Erythroblast (primary cell): Measurements from ENCODE around the gene ZNF492.

Experiments used
- DNase-seq, 2 experiments: peaks; one replicate each; lab custom pipeline; 2025; lab: John Stamatoyannopoulos, UW
- GATA1 ChIP-seq: IDR thresholded peaks from 2 replicates; pipeline ENCODE4 v1.6.1; 2011; ENCODE audit warnings: low read depth, mild to moderate bottlenecking, control low read depth, low read length, moderate library complexity
- POLR2A ChIP-seq: IDR thresholded peaks from 2 replicates; pipeline ENCODE4 v1.6.1; 2011; ENCODE audit warnings: mild to moderate bottlenecking, low read length

ZNF492 gene

GRCh38 chr19:22633706-22634449 lies at the start of gene ZNF492:
Gene ZNF492 (plus strand): TSS chr19:22634324. CDS start chr19:22653400, 19,076 bp downstream.
- DNase-seq, result peak; percentile 18 to 19

- TF ChIP-seq POLR2A, result no peak
- no peak for TF ChIP-seq GATA1
- no peak for DNase-seq
Measured at GRCh38 chr19:22595422-22595821, 38.7 kb upstream of the ZNF492 start.

- DNase-seq, result no peak
- TF ChIP-seq POLR2A (no peak), GATA1 (no peak)
Measured at GRCh38 chr19:22595918-22596341, 38.2 kb upstream of the ZNF492 start.

- TF ChIP-seq POLR2A, result no peak
- TF ChIP-seq GATA1, result no peak
- DNase-seq, result no peak
Measured at GRCh38 chr19:22600690-22601648, 33.2 kb upstream of the ZNF492 start.

- DNase-seq, result no peak
- TF ChIP-seq POLR2A, result no peak
- TF ChIP-seq GATA1, result no peak
Measured at GRCh38 chr19:22601906-22602630, 32.1 kb upstream of the ZNF492 start.

- no peak for DNase-seq
- TF ChIP-seq POLR2A (no peak), GATA1 (no peak)
Measured at GRCh38 chr19:22602631-22603272, 31.4 kb upstream of the ZNF492 start.

- TF ChIP-seq POLR2A (no peak), GATA1 (no peak)
- DNase-seq, result no peak
Measured at GRCh38 chr19:22603518-22604440, 30.3 kb upstream of the ZNF492 start.

- DNase-seq, result no peak
- no peak for TF ChIP-seq GATA1
- no peak for TF ChIP-seq POLR2A
Measured at GRCh38 chr19:22604571-22605274, 29.4 kb upstream of the ZNF492 start.

- DNase-seq, result no peak
- TF ChIP-seq GATA1, result no peak
- no peak for TF ChIP-seq POLR2A
Measured at GRCh38 chr19:22605275-22606211, 28.6 kb upstream of the ZNF492 start.

- no peak for DNase-seq
- TF ChIP-seq GATA1, result no peak
- no peak for TF ChIP-seq POLR2A
Measured at GRCh38 chr19:22606212-22606553, 27.9 kb upstream of the ZNF492 start.
